Measurements from ENCODE around the gene PRICKLE3. TPM values are rescaled to one million over a fixed set of nuclear protein-coding genes. Genes with fewer than 3 reads are reported as not detected.
A peak's percentile ranks its signal among the peaks of the same experiment; 100 is the strongest.

Gene PRICKLE3
- total and polyA plus RNA-seq, 4 donors, result 7.6 to 16.3 (median 11.3) TPM

DNA sequence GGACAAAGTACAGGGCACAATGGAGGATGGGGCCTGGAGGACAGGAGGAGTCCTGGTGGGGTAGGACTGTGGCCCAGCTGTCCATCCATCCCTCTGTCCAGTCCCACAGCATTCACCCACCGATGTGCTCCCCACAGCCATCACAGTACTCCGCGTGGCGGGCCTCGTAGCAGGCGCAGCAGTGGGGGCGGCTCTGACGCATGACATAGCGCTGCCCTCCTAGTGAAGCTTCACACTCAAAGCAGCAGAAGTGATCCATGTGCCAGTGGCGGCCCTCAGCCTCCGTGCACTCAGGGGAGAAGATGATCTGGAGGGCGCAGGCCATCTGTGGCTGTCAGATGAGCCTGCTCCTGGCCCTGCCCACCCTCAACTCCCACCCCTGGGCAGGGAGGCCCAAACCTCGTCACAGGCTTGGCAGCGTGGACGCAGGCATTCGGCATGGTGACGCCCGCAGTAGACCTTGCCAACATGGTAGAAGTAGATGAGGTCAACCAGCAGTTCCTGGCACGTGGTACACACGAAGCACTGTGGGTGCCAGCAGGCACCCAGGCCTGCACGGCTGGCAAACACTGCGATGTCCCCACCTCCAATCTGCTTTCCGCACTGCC is 8.2 kb downstream of the PRICKLE3 start:
- DNase-seq (no peak), ATAC-seq (ENCODE audit: insufficient read depth, low FRiP score) (no peak)
- no peaks in the 10 kb centered on the region for H3K27me3 ChIP-seq (ENCODE audit: control insufficient read depth in 3 of 3, insufficient read depth in 3 of 3, low read length in 2 of 3)
- TF ChIP-seq, protein P1, sequence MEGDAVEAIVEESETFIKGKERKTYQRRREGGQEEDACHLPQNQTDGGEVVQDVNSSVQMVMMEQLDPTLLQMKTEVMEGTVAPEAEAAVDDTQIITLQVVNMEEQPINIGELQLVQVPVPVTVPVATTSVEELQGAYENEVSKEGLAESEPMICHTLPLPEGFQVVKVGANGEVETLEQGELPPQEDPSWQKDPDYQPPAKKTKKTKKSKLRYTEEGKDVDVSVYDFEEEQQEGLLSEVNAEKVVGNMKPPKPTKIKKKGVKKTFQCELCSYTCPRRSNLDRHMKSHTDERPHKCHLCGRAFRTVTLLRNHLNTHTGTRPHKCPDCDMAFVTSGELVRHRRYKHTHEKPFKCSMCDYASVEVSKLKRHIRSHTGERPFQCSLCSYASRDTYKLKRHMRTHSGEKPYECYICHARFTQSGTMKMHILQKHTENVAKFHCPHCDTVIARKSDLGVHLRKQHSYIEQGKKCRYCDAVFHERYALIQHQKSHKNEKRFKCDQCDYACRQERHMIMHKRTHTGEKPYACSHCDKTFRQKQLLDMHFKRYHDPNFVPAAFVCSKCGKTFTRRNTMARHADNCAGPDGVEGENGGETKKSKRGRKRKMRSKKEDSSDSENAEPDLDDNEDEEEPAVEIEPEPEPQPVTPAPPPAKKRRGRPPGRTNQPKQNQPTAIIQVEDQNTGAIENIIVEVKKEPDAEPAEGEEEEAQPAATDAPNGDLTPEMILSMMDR (IDR thresholded peaks at IDR 0.05; ENCODE audit: control extremely low read depth, extremely low read depth), result no peak
- H3K9me3 ChIP-seq (ENCODE audit: control insufficient read depth in 4 of 4, insufficient read depth in 3 of 4, low read length in 3 of 4), result peaks cover 0 to 3% (median 0%) of the 10 kb centered on the region in 4 donors
- H3K4me1 ChIP-seq (ENCODE audit: control insufficient read depth in 5 of 5, insufficient read depth in 5 of 5, low read length in 5 of 5), result peaks cover 0 to 2% (median 0%) of the 10 kb centered on the region in 5 donors
- no peak overlapping the region for H3K27ac ChIP-seq (ENCODE audit: low read depth in 1 of 2, low read length in 1 of 2)
- H3K36me3 ChIP-seq (ENCODE audit: control insufficient read depth in 4 of 4, insufficient read depth in 4 of 4, low read length in 4 of 4), result peaks cover 0 to 22% (median 3%) of the 10 kb centered on the region in 4 donors
- 93 to 95% methylated on average over 18 to 23 of the region's 23 CpGs for WGBS, 2 donors
- H3K9ac ChIP-seq (ENCODE audit: insufficient read depth in 1 of 2, low read length in 2 of 2), result no peak overlapping the region
- H3K4me3 ChIP-seq, result no peak overlapping the region

DNA sequence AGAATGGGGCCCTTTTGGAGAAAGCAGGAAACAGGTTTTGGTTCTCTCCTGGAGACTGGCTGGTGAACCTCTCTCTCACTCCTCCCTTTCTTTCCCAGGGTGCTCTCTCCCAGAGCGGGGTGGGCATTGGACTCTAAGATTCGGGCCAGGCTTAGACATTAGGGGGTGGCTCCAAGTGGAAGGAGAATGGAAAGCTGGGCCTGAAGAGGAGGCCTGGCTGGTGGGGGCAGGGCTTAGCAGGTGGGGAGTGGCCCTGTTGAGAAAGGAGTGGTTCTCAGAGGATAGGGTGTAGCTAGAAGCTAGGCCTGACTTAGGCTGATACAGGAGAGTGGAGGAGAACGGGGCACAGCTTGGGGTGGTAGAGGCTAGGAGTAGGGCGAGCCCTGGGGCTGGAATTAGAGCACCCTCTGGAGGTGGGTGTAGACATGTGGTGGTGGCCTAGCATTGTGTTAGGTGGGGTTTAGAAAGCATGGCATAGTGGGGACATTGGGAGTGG is 8.8 kb downstream of the PRICKLE3 start:
- H3K4me1 ChIP-seq (ENCODE audit: control insufficient read depth in 5 of 5, insufficient read depth in 5 of 5, low read length in 5 of 5), result peaks cover 0 to 3% (median 0%) of the 10 kb centered on the region in 5 donors
- WGBS, 2 donors, result 58 to 67% methylated on average over 2 to 4 of the region's 4 CpGs
- no peak overlapping the region for H3K9ac ChIP-seq (ENCODE audit: insufficient read depth in 1 of 2, low read length in 2 of 2)
- peak overlapping the region in 1 of 2 donors; percentile 28 for H3K27ac ChIP-seq (ENCODE audit: low read depth in 1 of 2, low read length in 1 of 2)
- ATAC-seq (ENCODE audit: insufficient read depth, low FRiP score) (no peak), DNase-seq (no peak)
- TF ChIP-seq, protein P1 (IDR thresholded peaks at IDR 0.05; ENCODE audit: control extremely low read depth, extremely low read depth), result no peak
- H3K9me3 ChIP-seq (ENCODE audit: control insufficient read depth in 4 of 4, insufficient read depth in 3 of 4, low read length in 3 of 4), result peaks cover 0 to 3% (median 0%) of the 10 kb centered on the region in 4 donors
- H3K36me3 ChIP-seq (ENCODE audit: control insufficient read depth in 4 of 4, insufficient read depth in 4 of 4, low read length in 4 of 4), result peaks cover 0 to 20% (median 3%) of the 10 kb centered on the region in 4 donors
- no peak overlapping the region for H3K4me3 ChIP-seq
- no peaks in the 10 kb centered on the region for H3K27me3 ChIP-seq (ENCODE audit: control insufficient read depth in 3 of 3, insufficient read depth in 3 of 3, low read length in 2 of 3)

DNA sequence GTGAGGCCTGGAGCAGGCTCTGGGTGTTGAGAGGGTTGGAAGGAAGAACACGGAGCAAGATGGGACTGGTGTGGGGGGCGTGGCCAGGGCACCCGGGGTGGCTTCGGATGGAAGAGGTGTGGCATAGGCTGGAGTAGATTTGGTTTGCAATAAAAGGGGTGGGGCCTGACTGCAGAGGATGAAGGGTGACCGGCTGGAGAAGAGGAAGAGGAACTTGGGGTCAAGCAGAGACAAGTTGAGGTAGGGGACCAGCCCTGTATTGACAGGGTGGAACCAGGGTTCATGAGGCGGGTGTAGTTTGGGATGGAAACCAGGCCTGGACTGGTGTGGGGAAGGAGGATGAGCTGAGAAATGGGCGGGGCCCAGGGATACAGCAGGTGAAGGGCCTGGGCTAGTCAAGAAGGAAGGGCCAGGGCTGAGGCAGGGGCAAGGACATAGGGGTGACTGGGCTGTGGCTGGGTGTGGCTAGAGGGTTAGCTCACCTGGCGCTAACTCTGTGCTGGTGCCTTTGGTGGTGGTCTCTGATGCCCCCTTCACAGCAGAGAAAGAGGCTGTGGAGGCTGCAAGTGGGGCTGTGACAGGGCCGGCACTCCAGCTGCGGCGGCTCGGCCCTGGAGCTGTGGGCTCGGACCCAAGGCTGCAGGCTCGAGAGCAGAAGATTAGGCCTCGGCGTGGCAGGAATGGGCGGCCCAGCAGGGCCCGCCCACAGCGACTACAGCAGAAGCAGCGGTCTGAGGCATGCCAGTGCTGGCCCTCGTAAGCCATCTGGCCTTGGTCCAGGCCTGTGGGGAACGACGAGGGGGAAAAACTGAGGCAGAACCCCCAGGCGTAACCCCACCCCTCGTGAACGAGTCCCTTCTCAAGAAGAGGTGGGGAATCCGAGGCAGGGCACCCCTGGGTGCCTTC is 9.5 kb downstream of the PRICKLE3 start:
- no peak for ATAC-seq (ENCODE audit: insufficient read depth, low FRiP score)
- peaks cover 0 to 5% (median 0%) of the 10 kb centered on the region in 4 donors for H3K9me3 ChIP-seq (ENCODE audit: control insufficient read depth in 4 of 4, insufficient read depth in 3 of 4, low read length in 3 of 4)
- no peak overlapping the region for H3K9ac ChIP-seq (ENCODE audit: insufficient read depth in 1 of 2, low read length in 2 of 2)
- H3K27ac ChIP-seq (ENCODE audit: low read depth in 1 of 2, low read length in 1 of 2), result peak overlapping the region in 1 of 2 donors; percentile 28
- TF ChIP-seq, protein P1 (IDR thresholded peaks at IDR 0.05; ENCODE audit: control extremely low read depth, extremely low read depth), result no peak
- peaks cover 0 to 18% (median 3%) of the 10 kb centered on the region in 4 donors for H3K36me3 ChIP-seq (ENCODE audit: control insufficient read depth in 4 of 4, insufficient read depth in 4 of 4, low read length in 4 of 4)
- 38 to 66% methylated on average over 8 to 27 of the region's 27 CpGs for WGBS, 2 donors
- no peak overlapping the region for H3K4me3 ChIP-seq
- no peaks in the 10 kb centered on the region for H3K27me3 ChIP-seq (ENCODE audit: control insufficient read depth in 3 of 3, insufficient read depth in 3 of 3, low read length in 2 of 3)
- peaks cover 0 to 3% (median 0%) of the 10 kb centered on the region in 5 donors for H3K4me1 ChIP-seq (ENCODE audit: control insufficient read depth in 5 of 5, insufficient read depth in 5 of 5, low read length in 5 of 5)
- DNase-seq, result no peak

Measured in lung (tissue), 12 donors.